K562 (cell line): ENCODE data around the gene SHC1. TPM values are rescaled to one million over a fixed set of nuclear protein-coding genes. Genes with fewer than 3 reads are reported as not detected.

Experiments
- DIDO1 ChIP-seq: fragments of 450-650 bp; IDR thresholded peaks from 2 replicates; pipeline ENCODE4 v1.6.1; 2016; ENCODE audit warnings: low read depth, missing biosample characterization, missing genetic modification characterization
- ESRRB ChIP-seq: fragments of 250-450 bp; sonication (Bioruptor Pico); IDR thresholded peaks from 2 replicates; pipeline ENCODE4 v1.5.0; 2020; ENCODE audit warnings: mild to moderate bottlenecking, moderate library complexity, borderline replicate concordance
- FOSL1 ChIP-seq: fragments of 200-800 bp; sonication (Bioruptor generic); conservative IDR thresholded peaks from 2 replicates; pipeline ENCODE4 v1.6.1; 2016; ENCODE audit warnings: missing genetic modification characterization, missing compliant biosample characterization
- FOXM1 ChIP-seq, 2 experiments: fragments of 450-650 bp in 1 of 2; sonication (generic) in 1 of 2; formaldehyde crosslinking in 1 of 2; IDR thresholded peaks; 2 replicates each; pipeline versions ENCODE4 v1.6.1 to v1.9.0; 2017 to 2022; ENCODE audit warnings: low read depth in 2 of 2, mild to moderate bottlenecking in 2 of 2, missing genetic modification reagents in 1 of 2, moderate library complexity in 1 of 2
- GTF2B ChIP-seq: IDR thresholded peaks from 2 replicates; pipeline ENCODE4 v1.6.1; 2011; ENCODE audit not compliant: insufficient read length; ENCODE audit errors: extremely low read depth
- HDGF ChIP-seq: fragments of 450-650 bp; IDR thresholded peaks from 2 replicates; pipeline ENCODE4 v1.6.1; 2016
- KAT7 ChIP-seq: sonication (generic); formaldehyde crosslinking; IDR thresholded peaks from 2 replicates; pipeline ENCODE4 v1.8.0; 2022; ENCODE audit warnings: missing genetic modification reagents, mild to moderate bottlenecking, borderline replicate concordance
- LCOR ChIP-seq: sonication (generic); formaldehyde crosslinking; IDR thresholded peaks from 2 replicates; pipeline ENCODE4 v1.8.0; 2022; ENCODE audit warnings: mild to moderate bottlenecking, missing genetic modification reagents
- PHB ChIP-seq: fragments of 250-450 bp; sonication (Bioruptor Pico); IDR thresholded peaks from 2 replicates; pipeline ENCODE4 v1.5.0; 2021
- POLR2AphosphoS2 ChIP-seq: IDR thresholded peaks from 2 replicates; pipeline ENCODE4 v1.6.1; 2012; ENCODE audit warnings: low read length, improper control_type of control experiment
- POLR2AphosphoS5 ChIP-seq: IDR thresholded peaks from 2 replicates; pipeline ENCODE4 v1.6.1; 2011; ENCODE audit warnings: mild to moderate bottlenecking, low read depth, low read length, moderate library complexity; ENCODE audit not compliant: control insufficient read depth, insufficient read depth
- RERE ChIP-seq: sonication (generic); formaldehyde crosslinking; IDR thresholded peaks from 2 replicates; pipeline ENCODE4 v1.8.0; 2023; ENCODE audit warnings: missing genetic modification reagents, mild to moderate bottlenecking, borderline replicate concordance
- SREBF2 ChIP-seq: sonication (generic); formaldehyde crosslinking; IDR thresholded peaks from 2 replicates; pipeline ENCODE4 v1.4.0; 2020; ENCODE audit warnings: mild to moderate bottlenecking, missing genetic modification reagents
- STAT5A ChIP-seq: IDR thresholded peaks from 2 replicates; pipeline ENCODE4 v1.6.1; 2012; ENCODE audit warnings: low read length, inconsistent platforms, borderline replicate concordance
- TCF15 ChIP-seq: fragments of 250-450 bp; sonication (Bioruptor Pico); IDR thresholded peaks from 2 replicates; pipeline ENCODE4 v1.8.0; 2022; ENCODE audit warnings: moderate library complexity, mild to moderate bottlenecking, inconsistent platforms
- VEZF1 ChIP-seq: fragments of 200-800 bp; sonication (Bioruptor generic); IDR thresholded peaks from 2 replicates; pipeline ENCODE4 v1.6.1; 2017; ENCODE audit warnings: missing genetic modification characterization, missing compliant biosample characterization
- XRCC5 ChIP-seq: fragments of 200-400 bp; formaldehyde crosslinking; IDR thresholded peaks from 2 replicates; pipeline ENCODE4 v1.6.1; 2017; ENCODE audit warnings: low read depth, mild to moderate bottlenecking, low read length
- ZFP36 ChIP-seq: fragments of 150-350 bp; IDR thresholded peaks from 2 replicates; pipeline ENCODE4 v1.6.1; 2018; ENCODE audit warnings: low read length, low read depth; ENCODE audit not compliant: partially characterized antibody
- ZNF445 ChIP-seq: fragments of 250-450 bp; sonication (Bioruptor Pico); IDR thresholded peaks from 2 replicates; pipeline ENCODE4 v1.4.0; 2020; ENCODE audit warnings: low read depth, mild to moderate bottlenecking, moderate library complexity
- ZNF707 ChIP-seq: fragments of 250-450 bp; sonication (Bioruptor Pico); conservative IDR thresholded peaks from 2 replicates; pipeline ENCODE4 v1.8.0; 2022; ENCODE audit warnings: inconsistent platforms, mild to moderate bottlenecking, moderate library complexity
- polyA plus RNA-seq, 8 experiments: library from polyadenylated mRNA; depleted of rRNA in 4 of 8; stranded (reverse) in 5 of 8; unstranded in 3 of 8; fragments of >200 nt; fragmentation: Nextera tagmentation in 2 of 8; fragmentation: Illumina TruSeq in 1 of 8; extraction: Ambion mirVana in 2 of 8; extraction: Trizol in 1 of 8; gene quantifications; 2 replicates each; pipeline versions ENCODE4 v1.2.1 to v1.2.3, GENCODE V29; 2011 to 2014; ENCODE audit warnings: inconsistent platforms in 1 of 8, missing spikeins in 1 of 8
- total RNA-seq, 7 experiments: library from RNA; depleted of rRNA in 6 of 7; stranded (reverse); fragments of >200 nt in 6 of 7; fragmentation: Illumina TruSeq in 2 of 7; extraction: Trizol in 2 of 7; gene quantifications; 2 replicates each; pipeline versions ENCODE4 v1.2.1 to v1.2.3, GENCODE V29; 2011 to 2021; ENCODE audit warnings: low replicate concordance in 1 of 7

Gene SHC1
- total and polyA plus RNA-seq, 9 of the 15 experiments (the other 6 are each of a cell fraction or from before 2014, with no cell fraction given): 4.1 to 113 (median 51.9) TPM

- no peak; the same call in 1 of the 2 replicates for TF ChIP-seq KAT7
- TF ChIP-seq ZNF707 (CRISPR knock-in tag): no peak
- no peak for TF ChIP-seq TCF15 (CRISPR knock-in tag)
- peak; percentile 96 for TF ChIP-seq FOSL1 (tag)
- no peak for TF ChIP-seq ZFP36
- TF ChIP-seq ZNF445 (CRISPR knock-in tag): no peak
- no peak for TF ChIP-seq PHB (CRISPR knock-in tag)
- TF ChIP-seq ESRRB (CRISPR knock-in tag): no peak
- TF ChIP-seq HDGF: no peak
- TF ChIP-seq POLR2AphosphoS5: peak; percentile 65
- TF ChIP-seq FOXM1 (IDR thresholded peaks at IDR 0.05; ENCODE audit: low read depth): peak; percentile 95
- TF ChIP-seq FOXM1 (CRISPR knock-in tag; IDR thresholded peaks at IDR 0.05; ENCODE audit: low read depth): no peak
- peak; percentile 68; the same call in 1 of the 2 replicates for TF ChIP-seq POLR2AphosphoS2
- no peak for TF ChIP-seq SREBF2 (CRISPR knock-in tag)
- TF ChIP-seq GTF2B: no peak
- TF ChIP-seq LCOR (CRISPR knock-in tag): peak; percentile 63
- no peak for TF ChIP-seq DIDO1
- TF ChIP-seq VEZF1 (CRISPR knock-in tag): peak; percentile 87
- TF ChIP-seq RERE: no peak
- TF ChIP-seq XRCC5: no peak; the same call in 1 of the 2 replicates
- no peak; the same call in 1 of the 2 replicates for TF ChIP-seq STAT5A
These were observed 30.3 kb upstream of the SHC1 start (continued) for GRCh38 chr1:155000726-155001424.
